HG03095 (cell line): ENCODE data around the gene TRAF1.

ENCODE experiments used
- ATAC-seq: cut with Tn5 transposase; IDR thresholded peaks from one replicate; pipeline ENCODE4 v1.9.1; 2021; ENCODE audit warnings: moderate library complexity; ENCODE audit not compliant: unreplicated experiment

TRAF1 gene

GRCh38 chr9:120924698-120925534 is 1.7 kb downstream of the TRAF1 start:
- ATAC-seq: no peak

- no peak for ATAC-seq
Observed at GRCh38 chr9:120923620-120924328, 2.8 kb downstream of the TRAF1 start.

- ATAC-seq: no peak
Observed at GRCh38 chr9:120922404-120923195, 4.0 kb downstream of the TRAF1 start.

- no peak for ATAC-seq
Observed at GRCh38 chr9:120921661-120922181, 4.9 kb downstream of the TRAF1 start.

GRCh38 chr9:120920806-120921178 is 5.8 kb downstream of the TRAF1 start:
- ATAC-seq: peak; percentile 37

- no peak for ATAC-seq
Observed at GRCh38 chr9:120919843-120920805, 6.5 kb downstream of the TRAF1 start.

- no peak for ATAC-seq
Observed at GRCh38 chr9:120918931-120919842, 7.4 kb downstream of the TRAF1 start.

- ATAC-seq: no peak
Observed at GRCh38 chr9:120917929-120918762, 8.4 kb downstream of the TRAF1 start.

GRCh38 chr9:120916991-120917880 is 9.4 kb downstream of the TRAF1 start:
- no peak for ATAC-seq

GRCh38 chr9:120916588-120916987 is 10.0 kb downstream of the TRAF1 start:
- ATAC-seq: no peak

- no peak for ATAC-seq
Observed at GRCh38 chr9:120915854-120916470, 10.6 kb downstream of the TRAF1 start.

- no peak for ATAC-seq
Observed at GRCh38 chr9:120914953-120915352, 11.6 kb downstream of the TRAF1 start.

GRCh38 chr9:120914396-120914795 is 12.2 kb downstream of the TRAF1 start:
- no peak for ATAC-seq

GRCh38 chr9:120913647-120914264 is 12.8 kb downstream of the TRAF1 start:
- ATAC-seq: no peak

- ATAC-seq: no peak
Observed at GRCh38 chr9:120912958-120913646, 13.5 kb downstream of the TRAF1 start.
